Astrocyte of the spinal cord (primary cell): Measurements from ENCODE around the gene FNDC3B.

Experiments
- DNase-seq: peaks from one replicate; pipeline ENCODE4 v3.0.0; 2011; ENCODE audit warnings: low read depth, low spot score
- H3K4me3 ChIP-seq: 2 replicates; pipeline ENCODE4 v1.5.1; 2011; ENCODE audit warnings: low read depth, mild to moderate bottlenecking, low read length, moderate library complexity
- CTCF ChIP-seq: IDR thresholded peaks from 2 replicates; pipeline ENCODE4 v1.5.1; 2012; ENCODE audit warnings: low read depth, mild to moderate bottlenecking, low read length, inconsistent platforms
- in situ Hi-C: cut with HindIII; loops from 2 replicates; pipeline ENCODE4 v1.10.0; 2017; ENCODE audit warnings: low sequenced_read_pairs

Gene FNDC3B

GRCh38 chr3:172115059-172115458 lies 75.7 kb downstream of the FNDC3B start:
- no peak for DNase-seq
- in situ Hi-C loops: no loop called here
- no peak overlapping the region for H3K4me3 ChIP-seq
- TF ChIP-seq CTCF: no peak

- no peak for TF ChIP-seq CTCF
- DNase-seq: no peak
- no peak overlapping the region for H3K4me3 ChIP-seq
- in situ Hi-C loops: no loop called here
These were observed 76.4 kb downstream of the FNDC3B start for GRCh38 chr3:172115787-172116186.

GRCh38 chr3:172118019-172118418 lies 78.6 kb downstream of the FNDC3B start:
- in situ Hi-C loops: no loop called here
- no peak for DNase-seq
- no peak overlapping the region for H3K4me3 ChIP-seq
- no peak for TF ChIP-seq CTCF

GRCh38 chr3:172119266-172119969 lies 80.0 kb downstream of the FNDC3B start:
- DNase-seq: no peak
- no peak for TF ChIP-seq CTCF
- in situ Hi-C loops: no loop called here
- H3K4me3 ChIP-seq: no peak overlapping the region

- no peak for DNase-seq
- H3K4me3 ChIP-seq: no peak overlapping the region
- in situ Hi-C loops: no loop called here
- TF ChIP-seq CTCF: no peak
These were observed 81.5 kb downstream of the FNDC3B start for GRCh38 chr3:172120912-172121311.

- in situ Hi-C loops: no loop called here
- H3K4me3 ChIP-seq: no peak overlapping the region
- TF ChIP-seq CTCF: no peak
- no peak for DNase-seq
These were observed 82.6 kb downstream of the FNDC3B start for GRCh38 chr3:172121981-172122380.

GRCh38 chr3:172124271-172124670 lies 84.9 kb downstream of the FNDC3B start:
- TF ChIP-seq CTCF: no peak
- DNase-seq: no peak
- H3K4me3 ChIP-seq: no peak overlapping the region
- in situ Hi-C loops: no loop called here
